ENCODE data around the gene OR4D11.
"Not testable (repeated sequence)": the region's sequence is repeated elsewhere in the genome, so short reads cannot be mapped to it uniquely, and the experiment has no call there.

The OR4D11 gene

GRCh38 chr11:59532620-59533019, 29.2 kb downstream of the OR4D11 start:
- TF ChIP-seq ZFX (IDR thresholded peaks at IDR 0.05; ENCODE audit: borderline replicate concordance) (no peak), CTCF (IDR thresholded peaks at IDR 0.05) (no peak)
- no peak overlapping the region for H3K27ac ChIP-seq

GRCh38 chr11:59534676-59535075, 31.3 kb downstream of the OR4D11 start:
- H3K27ac ChIP-seq = no peak overlapping the region
- TF ChIP-seq CTCF (IDR thresholded peaks at IDR 0.05) (no peak), ZFX (IDR thresholded peaks at IDR 0.05; ENCODE audit: borderline replicate concordance) (no peak)

GRCh38 chr11:59542142-59542810, 38.9 kb downstream of the OR4D11 start:
- no peak overlapping the region for H3K27ac ChIP-seq
- TF ChIP-seq CTCF (IDR thresholded peaks at IDR 0.05) (no peak), ZFX (IDR thresholded peaks at IDR 0.05; ENCODE audit: borderline replicate concordance) (no peak)

- H3K27ac ChIP-seq = not testable (repeated sequence)
These were observed 40.3 kb downstream of the OR4D11 start for GRCh38 chr11:59543713-59544112.

- TF ChIP-seq ZFX (IDR thresholded peaks at IDR 0.05; ENCODE audit: borderline replicate concordance) (no peak), CTCF (IDR thresholded peaks at IDR 0.05) (no peak)
- H3K27ac ChIP-seq = no peak overlapping the region
These were observed 41.4 kb downstream of the OR4D11 start for GRCh38 chr11:59544869-59545178.

GRCh38 chr11:59545179-59546020, 42.0 kb downstream of the OR4D11 start:
- TF ChIP-seq ZFX (IDR thresholded peaks at IDR 0.05; ENCODE audit: borderline replicate concordance) (no peak), CTCF (IDR thresholded peaks at IDR 0.05) (no peak)
- H3K27ac ChIP-seq = no peak overlapping the region

- H3K27ac ChIP-seq = not testable (repeated sequence)
These were observed 44.4 kb downstream of the OR4D11 start for GRCh38 chr11:59547605-59548308.

- TF ChIP-seq ZFX (IDR thresholded peaks at IDR 0.05; ENCODE audit: borderline replicate concordance) (no peak), CTCF (IDR thresholded peaks at IDR 0.05) (no peak)
- H3K27ac ChIP-seq = peak overlapping the region; percentile 95
These were observed 44.9 kb downstream of the OR4D11 start for GRCh38 chr11:59548309-59548656.

Data from 22Rv1 (cell line).